Uterus (tissue), 4 donors: ENCODE data around the gene FER. TPM values are rescaled to one million over a fixed set of nuclear protein-coding genes. Genes with fewer than 3 reads are reported as not detected.

ENCODE experiments used
- DNase-seq, 2 donors: peaks; one replicate each; pipeline ENCODE4 v3.0.0-alpha.2; 2019 to 2020
- H3K27ac ChIP-seq, 2 donors: fragments of 200-600 bp; sonication (generic); 1 replicate in 1 of 2; 2 replicates in 1 of 2; pipeline ENCODE4 v1.5.1; 2016 to 2018
- H3K27me3 ChIP-seq, 2 donors: fragments of 200-600 bp; sonication (generic); one replicate each; pipeline ENCODE4 v1.5.1; 2018 to 2019; ENCODE audit warnings: control low read depth in 1 of 2
- H3K36me3 ChIP-seq, 2 donors: fragments of 200-600 bp; sonication (generic); one replicate each; pipeline ENCODE4 v1.5.1; 2019; ENCODE audit warnings: control low read depth in 1 of 2
- H3K4me1 ChIP-seq, 2 donors: fragments of 200-600 bp; sonication (generic); one replicate each; pipeline ENCODE4 v1.5.1; 2018 to 2019; ENCODE audit warnings: control low read depth in 1 of 2
- H3K4me3 ChIP-seq, 2 donors: fragments of 200-600 bp; sonication (generic); 1 replicate in 1 of 2; 2 replicates in 1 of 2; pipeline ENCODE4 v1.5.1; 2018 to 2019; ENCODE audit warnings: mild to moderate bottlenecking in 1 of 2
- H3K9me3 ChIP-seq, 2 donors: fragments of 200-600 bp; sonication (generic); one replicate each; pipeline ENCODE4 v1.5.1; 2019; ENCODE audit warnings: control low read depth in 1 of 2
- POLR2A ChIP-seq, 2 donors: fragments of 450-650 bp; IDR thresholded peaks; one replicate each; pipeline ENCODE4 v1.6.1; 2016; ENCODE audit warnings: antibody characterized with exemption in 2 of 2, mild to moderate bottlenecking in 1 of 2, moderate library complexity in 1 of 2
- intact Hi-C: fragments of 100-400 bp; cut with DNase I; formaldehyde crosslinking; loops from one replicate; pipeline ENCODE4 v1.15.1; 2023; ENCODE audit warnings: low total_unique reads
- total RNA-seq, 4 donors: library from RNA; depleted of rRNA in 3 of 4; stranded (reverse); fragments of >200 nt in 3 of 4; gene quantifications; one replicate each; pipeline versions ENCODE4 v1.1.0 to v1.2.4, GENCODE V29; 2014 to 2023
- TF ChIP-seq, protein P1 (sequence below), 4 experiments: fragments of 200-600 bp in 2 of 4; fragments of 450-650 bp in 2 of 4; sonication (generic) in 2 of 4; IDR thresholded peaks; one replicate each; pipeline ENCODE4 v1.5.1; 2016 to 2019; ENCODE audit warnings: antibody characterized with exemption in 4 of 4, mild to moderate bottlenecking in 2 of 4, moderate library complexity in 1 of 4
- donor health status: DM: yes; HTN: yes; CAD: no.

The FER gene
- total RNA-seq, 4 donors from 2014 or later, result 16.9 to 60.1 (median 38.0) TPM

DNA sequence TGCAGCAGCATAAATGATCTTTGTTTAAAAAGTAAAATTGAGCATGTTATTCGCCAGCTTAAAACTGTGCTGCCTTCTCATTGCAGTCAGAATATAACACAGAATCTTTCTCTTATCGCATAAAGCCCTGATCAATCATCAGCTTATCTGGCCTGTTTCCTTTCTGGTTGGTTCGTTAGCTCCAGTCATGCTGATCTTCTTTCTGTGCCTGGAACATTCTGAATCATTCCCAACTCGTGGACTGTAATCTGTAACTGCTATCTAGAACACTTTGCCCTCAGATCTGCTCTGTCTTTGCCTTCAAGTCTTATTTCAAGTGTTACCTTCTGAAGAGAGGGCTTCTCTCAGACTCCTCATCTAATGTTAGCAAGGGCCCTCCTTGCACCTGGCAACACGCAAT is 11.9 kb upstream of the FER start:
- H3K27ac ChIP-seq, result no peak overlapping the region
- intact Hi-C loops, result no loop called here
- no peaks in the 10 kb centered on the region for H3K4me1 ChIP-seq
- no peaks in the 10 kb centered on the region for H3K36me3 ChIP-seq
- TF ChIP-seq, protein P1, sequence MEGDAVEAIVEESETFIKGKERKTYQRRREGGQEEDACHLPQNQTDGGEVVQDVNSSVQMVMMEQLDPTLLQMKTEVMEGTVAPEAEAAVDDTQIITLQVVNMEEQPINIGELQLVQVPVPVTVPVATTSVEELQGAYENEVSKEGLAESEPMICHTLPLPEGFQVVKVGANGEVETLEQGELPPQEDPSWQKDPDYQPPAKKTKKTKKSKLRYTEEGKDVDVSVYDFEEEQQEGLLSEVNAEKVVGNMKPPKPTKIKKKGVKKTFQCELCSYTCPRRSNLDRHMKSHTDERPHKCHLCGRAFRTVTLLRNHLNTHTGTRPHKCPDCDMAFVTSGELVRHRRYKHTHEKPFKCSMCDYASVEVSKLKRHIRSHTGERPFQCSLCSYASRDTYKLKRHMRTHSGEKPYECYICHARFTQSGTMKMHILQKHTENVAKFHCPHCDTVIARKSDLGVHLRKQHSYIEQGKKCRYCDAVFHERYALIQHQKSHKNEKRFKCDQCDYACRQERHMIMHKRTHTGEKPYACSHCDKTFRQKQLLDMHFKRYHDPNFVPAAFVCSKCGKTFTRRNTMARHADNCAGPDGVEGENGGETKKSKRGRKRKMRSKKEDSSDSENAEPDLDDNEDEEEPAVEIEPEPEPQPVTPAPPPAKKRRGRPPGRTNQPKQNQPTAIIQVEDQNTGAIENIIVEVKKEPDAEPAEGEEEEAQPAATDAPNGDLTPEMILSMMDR (IDR thresholded peaks at IDR 0.05), result no peak
- no peak for TF ChIP-seq POLR2A (IDR thresholded peaks at IDR 0.05)
- H3K27me3 ChIP-seq, result no peaks in the 10 kb centered on the region
- DNase-seq, result no peak
- no peaks in the 10 kb centered on the region for H3K9me3 ChIP-seq
- H3K4me3 ChIP-seq, result no peak overlapping the region

DNA sequence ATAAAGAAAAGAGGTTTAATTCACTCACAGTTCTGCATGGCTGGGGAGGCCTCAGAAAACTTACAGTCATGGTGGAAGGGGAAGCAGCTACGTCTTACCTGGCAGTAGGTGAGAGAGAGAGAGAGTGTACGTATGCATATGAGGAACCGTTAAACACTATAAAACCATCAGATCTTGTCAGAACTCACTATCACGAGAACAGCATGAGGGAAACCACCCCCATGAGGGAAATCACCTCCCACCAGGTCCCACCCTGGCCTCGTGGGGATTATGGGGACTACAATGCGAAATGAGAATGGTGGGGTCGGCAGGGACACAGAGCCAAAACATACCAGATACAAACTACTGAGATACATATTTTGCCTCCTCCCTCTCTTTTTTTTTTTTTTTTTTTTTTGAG is 10.8 kb upstream of the FER start:
- Histone ChIP-seq H3K9me3 (no peaks in the 10 kb centered on the region), H3K4me3 (no peak overlapping the region), H3K27ac (no peak overlapping the region), H3K27me3 (no peaks in the 10 kb centered on the region), H3K36me3 (no peaks in the 10 kb centered on the region), H3K4me1 (no peaks in the 10 kb centered on the region)
- no peak for DNase-seq
- intact Hi-C loops, result no loop called here
- TF ChIP-seq, protein P1 (IDR thresholded peaks at IDR 0.05), result no peak
- no peak for TF ChIP-seq POLR2A (IDR thresholded peaks at IDR 0.05)

DNA sequence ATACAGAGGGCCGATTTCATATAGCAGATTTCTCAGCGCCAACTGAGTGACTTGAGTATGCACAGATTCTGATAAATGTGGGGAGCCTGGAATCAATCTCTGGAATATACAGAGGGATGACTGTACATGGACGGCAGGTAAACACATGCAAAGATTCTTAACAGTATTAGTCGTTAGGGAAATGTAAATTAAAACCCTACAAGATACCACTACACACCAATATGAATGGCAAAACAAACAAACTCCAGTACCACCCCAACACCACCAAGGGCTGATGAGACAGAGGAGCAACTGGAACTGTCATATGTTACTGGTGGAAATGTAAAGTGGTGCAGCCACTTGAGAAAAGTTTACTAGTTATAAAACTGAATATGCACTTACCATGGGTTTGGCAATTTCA is 8.3 kb upstream of the FER start:
- H3K9me3 ChIP-seq, result no peaks in the 10 kb centered on the region
- H3K4me1 ChIP-seq, result no peaks in the 10 kb centered on the region
- intact Hi-C loops, result no loop called here
- TF ChIP-seq, protein P1 (IDR thresholded peaks at IDR 0.05), result no peak
- TF ChIP-seq POLR2A (IDR thresholded peaks at IDR 0.05), result no peak
- no peak overlapping the region for H3K4me3 ChIP-seq
- no peak for DNase-seq
- H3K27ac ChIP-seq, result no peak overlapping the region
- no peaks in the 10 kb centered on the region for H3K27me3 ChIP-seq
- no peaks in the 10 kb centered on the region for H3K36me3 ChIP-seq

DNA sequence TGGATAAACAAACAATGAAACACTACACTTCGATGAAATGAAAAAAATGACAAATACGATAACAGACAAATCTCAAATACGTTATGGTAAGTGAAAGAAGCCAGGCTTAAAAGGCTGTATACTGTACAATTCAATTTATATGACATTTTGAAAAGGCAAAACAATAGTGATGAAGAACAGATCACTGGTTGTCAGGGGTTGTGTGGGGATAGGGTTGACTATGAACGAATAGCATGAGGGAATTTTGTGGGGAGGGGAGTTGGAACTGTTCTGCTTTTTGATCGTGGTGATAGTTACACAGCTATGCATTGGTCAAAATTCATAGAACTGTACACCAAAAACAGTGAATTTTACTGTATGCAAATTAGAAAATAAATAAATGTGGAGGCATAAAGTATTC is 7.8 kb upstream of the FER start:
- no peaks in the 10 kb centered on the region for H3K4me1 ChIP-seq
- no peak overlapping the region for H3K4me3 ChIP-seq
- no peaks in the 10 kb centered on the region for H3K27me3 ChIP-seq
- intact Hi-C loops, result no loop called here
- TF ChIP-seq, protein P1 (IDR thresholded peaks at IDR 0.05), result no peak
- TF ChIP-seq POLR2A (IDR thresholded peaks at IDR 0.05), result no peak
- H3K9me3 ChIP-seq, result no peaks in the 10 kb centered on the region
- DNase-seq, result no peak
- H3K27ac ChIP-seq, result no peak overlapping the region
- no peaks in the 10 kb centered on the region for H3K36me3 ChIP-seq

DNA sequence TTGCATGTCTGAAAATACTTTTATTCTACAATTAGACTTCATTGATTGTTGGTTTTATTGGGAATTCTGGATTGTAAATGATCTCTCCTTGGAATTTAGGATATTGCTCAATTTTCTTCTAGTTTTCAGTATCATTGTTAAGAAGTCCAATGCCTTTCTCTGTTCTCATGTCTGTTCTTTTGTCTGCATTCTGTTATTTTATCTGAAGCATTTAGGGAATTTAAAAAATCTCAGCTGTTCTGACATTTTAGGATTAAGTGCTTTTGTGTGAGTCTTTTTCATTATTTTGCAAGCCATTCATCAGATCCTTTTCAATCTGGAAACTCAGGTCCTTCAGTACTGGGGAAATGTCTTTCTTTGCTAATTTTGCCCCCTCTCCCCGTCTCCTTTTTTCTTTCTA is 4.4 kb upstream of the FER start:
- Histone ChIP-seq H3K27ac (no peak overlapping the region), H3K4me1 (no peaks in the 10 kb centered on the region), H3K9me3 (no peaks in the 10 kb centered on the region), H3K4me3 (no peak overlapping the region), H3K36me3 (no peaks in the 10 kb centered on the region), H3K27me3 (no peaks in the 10 kb centered on the region)
- DNase-seq, result no peak
- no peak for TF ChIP-seq POLR2A (IDR thresholded peaks at IDR 0.05)
- TF ChIP-seq, protein P1 (IDR thresholded peaks at IDR 0.05), result no peak
- intact Hi-C loops, result no loop called here
